CD4-positive, alpha-beta T cell (primary cell): ENCODE measurements around the gene ACADSB. TPM values are rescaled to one million over a fixed set of nuclear protein-coding genes. Genes with fewer than 3 reads are reported as not detected.

ENCODE experiments used
- ATAC-seq: fragments of 200-7000 bp; cut with Tn5 transposase; one replicate; pipeline ENCODE4 v1.10.0; 2022; ENCODE audit warnings: mild to moderate bottlenecking; ENCODE audit not compliant: poor library complexity
- CTCF ChIA-PET: fragments of 350-600 bp; sonication (Branson Sonifier 250); formaldehyde crosslinking; loops from one replicate; lab custom pipeline; 2021; ENCODE audit warnings: antibody characterized with exemption, inconsistent platforms; lab: Charles Lee
- POLR2A ChIA-PET: fragments of 350-600 bp; sonication (Branson Sonifier 250); formaldehyde crosslinking; loops from one replicate; lab custom pipeline; 2021; ENCODE audit warnings: antibody characterized with exemption, inconsistent platforms; lab: Charles Lee
- DNase-seq, 14 experiments: peaks; one replicate each; pipeline ENCODE4 v3.0.0-alpha.2; 2013 to 2020; ENCODE audit warnings: mixed read lengths in 2 of 14
- H3K27ac ChIP-seq, 2 donors: one replicate each; pipeline versions ENCODE4 v1.5.1 to v1.7.0; 2013; ENCODE audit warnings: low read length in 2 of 2, low read depth in 1 of 2, mild to moderate bottlenecking in 1 of 2
- H3K27me3 ChIP-seq, 2 experiments: 1 replicate in 1 of 2; 2 replicates in 1 of 2; pipeline versions ENCODE4 v1.6.1 to v1.7.0; 2013; ENCODE audit warnings: low read length in 2 of 2, control low read depth in 1 of 2, mild to moderate bottlenecking in 1 of 2, moderate library complexity in 1 of 2; ENCODE audit not compliant: insufficient read depth in 2 of 2, control insufficient read depth in 1 of 2
- H3K36me3 ChIP-seq: one replicate; pipeline ENCODE4 v1.6.1; 2013; ENCODE audit warnings: low read length, control low read depth; ENCODE audit not compliant: insufficient read depth
- H3K4me1 ChIP-seq: one replicate; pipeline ENCODE4 v1.6.1; 2013; ENCODE audit warnings: low read length, control low read depth; ENCODE audit not compliant: insufficient read depth
- H3K4me3 ChIP-seq: one replicate; pipeline ENCODE4 v1.5.1; 2013; ENCODE audit warnings: mild to moderate bottlenecking, low read length, moderate library complexity
- H3K9me3 ChIP-seq, 2 experiments: 1 replicate in 1 of 2; 2 replicates in 1 of 2; pipeline versions ENCODE4 v1.6.1 to v1.7.0; 2013; ENCODE audit warnings: low read length in 2 of 2, mild to moderate bottlenecking in 2 of 2, control low read depth in 1 of 2, moderate library complexity in 1 of 2; ENCODE audit not compliant: control insufficient read depth in 1 of 2, insufficient read depth in 1 of 2
- H3K27ac Mint-ChIP-seq: one replicate; pipeline ENCODE4 v1.8.0; 2020; ENCODE audit warnings: mixed read lengths
- H3K27me3 Mint-ChIP-seq: one replicate; pipeline ENCODE4 v1.8.0; 2021; ENCODE audit warnings: mixed read lengths
- H3K36me3 Mint-ChIP-seq: one replicate; pipeline ENCODE4 v1.8.0; 2021; ENCODE audit warnings: low read depth, mixed read lengths
- H3K4me1 Mint-ChIP-seq: one replicate; pipeline ENCODE4 v1.8.0; 2021; ENCODE audit warnings: low read depth, mixed read lengths
- H3K4me3 Mint-ChIP-seq: one replicate; pipeline ENCODE4 v1.8.0; 2020; ENCODE audit warnings: mild to moderate bottlenecking, mixed read lengths
- H3K9me3 Mint-ChIP-seq: one replicate; pipeline ENCODE4 v1.8.0; 2020; ENCODE audit warnings: mixed read lengths
- CTCF ChIP-seq: fragments of 200-600 bp; IDR thresholded peaks from one replicate; pipeline ENCODE4 v1.8.0; 2022; ENCODE audit warnings: antibody characterized with exemption, mild to moderate bottlenecking
- intact Hi-C, 2 experiments: fragments of 100-400 bp; cut with DNase I in 1 of 2; cut with micrococcal nuclease in 1 of 2; formaldehyde crosslinking; loops; one replicate each; pipeline versions ENCODE4 v1.15.1 to v1.9.0; 2023 to 2025; cut with DNase I, micrococcal nuclease
- total RNA-seq, 174 experiments: library from RNA in 2 of 174; stranded (reverse) in 2 of 174; gene quantifications; one replicate each; pipeline ENCODE4 v1.2.3 and lab custom pipeline; 2021 to 2026

The ACADSB gene
- total RNA-seq, 2 experiments from 2014 or later, result 16.6 to 17.9 TPM

DNA sequence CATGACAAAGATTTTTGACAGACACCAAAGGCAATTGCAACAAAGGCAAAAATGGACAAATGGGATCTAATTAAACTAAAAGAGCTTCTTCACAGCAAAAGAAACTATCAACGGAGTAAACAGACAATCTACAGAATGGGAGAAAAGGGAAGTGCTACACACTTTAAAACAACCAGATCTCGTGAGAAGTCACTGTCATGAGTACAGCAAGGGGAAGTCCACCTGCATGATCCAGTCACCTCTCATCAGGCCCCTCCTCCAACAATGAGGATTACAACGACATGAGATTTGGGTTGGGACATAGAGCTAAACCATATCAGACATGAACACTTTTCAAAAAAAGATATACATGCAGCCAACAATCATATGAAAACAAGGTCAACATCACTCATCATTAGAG, 40.1 kb upstream of the ACADSB start:
- ChIA-PET CTCF (no interaction called here), POLR2A (no interaction called here)
- no peaks in the 10 kb centered on the region for H3K4me1 Mint-ChIP-seq
- Histone ChIP-seq H3K27ac (no peak overlapping the region), H3K36me3 (no peaks in the 10 kb centered on the region), H3K4me3 (no peak overlapping the region), H3K4me1 (no peaks in the 10 kb centered on the region), H3K9me3 (peaks cover 9 to 23% of the 10 kb centered on the region in 2 experiments), H3K27me3 (peaks cover 0 to 3% of the 10 kb centered on the region in 2 experiments)
- ATAC-seq, result no peak
- DNase-seq, result no peak
- peaks cover 31% of the 10 kb centered on the region for H3K27me3 Mint-ChIP-seq
- intact Hi-C loops, result no loop called here
- H3K9me3 Mint-ChIP-seq, result peaks cover 22% of the 10 kb centered on the region
- H3K36me3 Mint-ChIP-seq, result no peaks in the 10 kb centered on the region
- H3K27ac Mint-ChIP-seq, result no peak overlapping the region
- no peak for TF ChIP-seq CTCF
- H3K4me3 Mint-ChIP-seq, result no peak overlapping the region

GRCh38 chr10:122974023-122974422, 34.8 kb upstream of the ACADSB start:
- no peaks in the 10 kb centered on the region for H3K4me1 Mint-ChIP-seq
- Histone ChIP-seq H3K4me1 (no peaks in the 10 kb centered on the region), H3K4me3 (no peak overlapping the region), H3K9me3 (no peaks in the 10 kb centered on the region), H3K27me3 (peaks cover 0 to 6% of the 10 kb centered on the region in 2 experiments), H3K36me3 (no peaks in the 10 kb centered on the region), H3K27ac (no peak overlapping the region)
- no peak overlapping the region for H3K27ac Mint-ChIP-seq
- DNase-seq (no peak), ATAC-seq (no peak)
- no peaks in the 10 kb centered on the region for H3K36me3 Mint-ChIP-seq
- H3K4me3 Mint-ChIP-seq, result no peak overlapping the region
- no peaks in the 10 kb centered on the region for H3K9me3 Mint-ChIP-seq
- ChIA-PET POLR2A (no interaction called here), CTCF (no interaction called here)
- TF ChIP-seq CTCF, result no peak
- intact Hi-C loops, result no loop called here
- H3K27me3 Mint-ChIP-seq, result peaks cover 3% of the 10 kb centered on the region

DNA sequence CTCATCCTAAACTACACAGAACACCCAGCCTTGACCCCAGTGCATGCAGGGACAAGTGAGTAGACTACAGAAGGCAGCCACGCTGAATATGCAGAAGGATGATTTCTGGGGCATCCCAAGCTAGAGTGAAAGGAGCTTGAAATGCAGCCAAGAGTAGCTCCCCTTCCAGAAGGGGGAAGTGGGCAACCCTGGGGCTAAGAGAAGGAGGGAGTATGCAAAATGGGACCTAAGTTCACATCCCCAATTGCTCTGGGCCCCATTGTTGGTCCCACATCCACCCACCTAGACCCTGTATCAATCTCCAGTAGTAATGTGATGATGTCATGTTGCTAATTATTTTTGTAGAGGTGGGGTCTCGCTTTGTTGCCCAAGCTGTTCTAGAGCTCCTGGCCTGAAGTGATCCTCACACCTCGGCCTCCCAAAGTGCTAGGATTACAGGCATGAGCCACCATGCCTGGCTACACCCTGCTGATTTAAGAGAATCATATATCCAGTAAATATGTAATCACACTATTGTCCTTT, 34.2 kb upstream of the ACADSB start:
- POLR2A ChIA-PET, result no interaction called here
- CTCF ChIA-PET, result no interaction called here
- no peak for ATAC-seq
- no peak overlapping the region for H3K27ac Mint-ChIP-seq
- no peaks in the 10 kb centered on the region for H3K4me1 Mint-ChIP-seq
- Histone ChIP-seq H3K4me1 (peaks cover 3% of the 10 kb centered on the region), H3K4me3 (no peak overlapping the region), H3K36me3 (no peaks in the 10 kb centered on the region), H3K27ac (no peak overlapping the region), H3K9me3 (no peaks in the 10 kb centered on the region), H3K27me3 (peaks cover 0 to 6% of the 10 kb centered on the region in 2 experiments)
- H3K4me3 Mint-ChIP-seq, result no peak overlapping the region
- DNase-seq, result no peak
- no peaks in the 10 kb centered on the region for H3K36me3 Mint-ChIP-seq
- TF ChIP-seq CTCF, result no peak
- intact Hi-C loops, result no loop called here
- H3K27me3 Mint-ChIP-seq, result peaks cover 3% of the 10 kb centered on the region
- H3K9me3 Mint-ChIP-seq, result no peaks in the 10 kb centered on the region
